SK-N-SH (cell line): Measurements from ENCODE around the gene SLC7A14. TPM values are rescaled to one million over a fixed set of nuclear protein-coding genes. Genes with fewer than 3 reads are reported as not detected.

Source experiments
- CTCF ChIA-PET: fragments of 300-600, 350-600 bp; formaldehyde crosslinking; extraction: SDS; loops from one replicate; lab custom pipeline; 2021; lab: Yijun Ruan, JAX
- POLR2A ChIA-PET: fragments of 350-600 bp; sonication (Branson Sonifier 250); formaldehyde crosslinking; extraction: SDS; loops from one replicate; lab custom pipeline; 2020; ENCODE audit warnings: antibody characterized with exemption, inconsistent platforms; lab: Yijun Ruan, JAX
- DNase-seq: peaks from one replicate; pipeline ENCODE4 v3.0.0; 2012
- H2AFZ ChIP-seq: fragments of 200-600 bp; sonication (generic); 2 replicates; pipeline ENCODE4 v1.8.1; 2016; ENCODE audit warnings: antibody characterized with exemption, mild to moderate bottlenecking, low read depth
- H3F3A ChIP-seq: fragments of 200-600 bp; sonication (generic); replicated peaks from 2 replicates; pipeline ENCODE3; 2016; ENCODE audit warnings: antibody characterized with exemption, mild to moderate bottlenecking; ENCODE audit not compliant: insufficient read depth
- H3K27ac ChIP-seq, 2 experiments: fragments of 200-500 bp in 1 of 2; fragments of 200-600 bp in 1 of 2; sonication (Bioruptor generic) in 1 of 2; sonication (generic), shearing (Covaris generic) in 1 of 2; 2 replicates each; pipeline versions ENCODE4 v1.5.1 to v1.6.1; 2014 to 2016; ENCODE audit warnings: low read depth in 2 of 2, inconsistent platforms in 1 of 2, low read length in 1 of 2, mild to moderate bottlenecking in 1 of 2, mixed read lengths in 1 of 2
- H3K27me3 ChIP-seq: fragments of 200-600 bp; sonication (generic), shearing (Covaris generic); 2 replicates; pipeline ENCODE4 v1.6.1; 2016; ENCODE audit warnings: mixed run types; ENCODE audit not compliant: insufficient read depth
- H3K36me3 ChIP-seq, 2 experiments: fragments of 200-500 bp in 1 of 2; fragments of 200-600 bp in 1 of 2; sonication (Bioruptor generic) in 1 of 2; sonication (generic) in 1 of 2; replicated peaks in 1 of 2; 2 replicates each; pipeline versions ENCODE3 to v1.5.1; 2014 to 2016; ENCODE audit warnings: low read length in 1 of 2, mild to moderate bottlenecking in 1 of 2; ENCODE audit not compliant: insufficient read depth in 2 of 2, control insufficient read depth in 1 of 2
- H3K4me1 ChIP-seq, 2 experiments: fragments of 200-500 bp in 1 of 2; fragments of 200-600 bp in 1 of 2; sonication (Bioruptor generic) in 1 of 2; sonication (generic), shearing (Covaris generic) in 1 of 2; 2 replicates each; pipeline versions ENCODE4 v1.5.1 to v1.6.1; 2014 to 2016; ENCODE audit warnings: low read depth in 1 of 2, low read length in 1 of 2, mixed run types in 1 of 2; ENCODE audit not compliant: insufficient read depth in 2 of 2, control insufficient read depth in 1 of 2
- H3K4me2 ChIP-seq: fragments of 200-600 bp; sonication (generic), shearing (Covaris generic); 2 replicates; pipeline ENCODE4 v1.6.1; 2017; ENCODE audit warnings: mixed run types
- H3K4me3 ChIP-seq, 2 experiments: fragments of 200-500 bp in 1 of 2; fragments of 200-600 bp in 1 of 2; sonication (Bioruptor generic) in 1 of 2; sonication (generic), shearing (Covaris generic) in 1 of 2; 2 replicates each; pipeline versions ENCODE4 v1.5.1 to v1.8.1; 2014 to 2016; ENCODE audit warnings: low read depth in 2 of 2, inconsistent platforms in 1 of 2, low read length in 1 of 2, mild to moderate bottlenecking in 1 of 2, mixed read lengths in 1 of 2, moderate library complexity in 1 of 2
- H3K79me2 ChIP-seq: fragments of 200-600 bp; sonication (generic); 2 replicates; pipeline ENCODE4 v1.8.1; 2017; ENCODE audit warnings: mild to moderate bottlenecking; ENCODE audit not compliant: insufficient read depth
- H3K9ac ChIP-seq: fragments of 200-600 bp; sonication (generic); 2 replicates; pipeline ENCODE4 v1.6.1; 2017; ENCODE audit warnings: mixed run types
- H3K9me2 ChIP-seq: fragments of 200-600 bp; sonication (generic); 2 replicates; pipeline ENCODE4 v1.6.1; 2017; ENCODE audit warnings: mixed run types
- H3K9me3 ChIP-seq: fragments of 200-600 bp; sonication (generic); 2 replicates; pipeline ENCODE4 v1.6.1; 2017; ENCODE audit warnings: mixed run types, mild to moderate bottlenecking, moderate library complexity
- H4K20me1 ChIP-seq: fragments of 200-600 bp; sonication (generic); 2 replicates; pipeline ENCODE4 v1.6.1; 2017; ENCODE audit warnings: mild to moderate bottlenecking, mixed run types; ENCODE audit not compliant: insufficient read depth
- CHD2 ChIP-seq: fragments of 150-350 bp; IDR thresholded peaks from 2 replicates; pipeline ENCODE4 v1.6.1; 2018; ENCODE audit warnings: low read length; ENCODE audit not compliant: partially characterized antibody
- EP300 ChIP-seq, 2 experiments: IDR thresholded peaks; 2 replicates each; pipeline versions ENCODE4 v1.4.0 to v1.6.1; 2012; ENCODE audit warnings: borderline replicate concordance in 1 of 2, low read depth in 1 of 2, low read length in 1 of 2
- FOSL2 ChIP-seq: IDR thresholded peaks from 2 replicates; pipeline ENCODE4 v1.4.0; 2012; ENCODE audit warnings: low read depth, mild to moderate bottlenecking, moderate library complexity, borderline replicate concordance
- FOXJ3 ChIP-seq: sonication (generic); formaldehyde crosslinking; IDR thresholded peaks from 2 replicates; pipeline ENCODE4 v1.5.1; 2020; ENCODE audit warnings: mild to moderate bottlenecking, missing genetic modification reagents
- FOXM1 ChIP-seq: IDR thresholded peaks from 2 replicates; pipeline ENCODE4 v1.4.0; 2012; ENCODE audit warnings: low read depth, mild to moderate bottlenecking
- GABPA ChIP-seq: IDR thresholded peaks from 2 replicates; pipeline ENCODE4 v1.4.0; 2012; ENCODE audit warnings: low read depth, mild to moderate bottlenecking
- MXI1 ChIP-seq: IDR thresholded peaks from 2 replicates; pipeline ENCODE4 v1.6.1; 2012; ENCODE audit warnings: mild to moderate bottlenecking, low read depth, low read length, improper control_type of control experiment
- NFIC ChIP-seq: IDR thresholded peaks from 2 replicates; pipeline ENCODE4 v1.4.0; 2012; ENCODE audit warnings: borderline replicate concordance
- NRF1 ChIP-seq: IDR thresholded peaks from 2 replicates; pipeline ENCODE4 v1.6.1; 2012; ENCODE audit warnings: low read depth, mild to moderate bottlenecking, low read length
- PBX3 ChIP-seq: IDR thresholded peaks from 2 replicates; pipeline ENCODE4; 2012
- POLR2AphosphoS5 ChIP-seq: IDR thresholded peaks from 2 replicates; pipeline ENCODE4 v1.6.1; 2012; ENCODE audit warnings: low read depth, low read length
- RCOR1 ChIP-seq: fragments of 150-350 bp; IDR thresholded peaks from 2 replicates; pipeline ENCODE4 v1.6.1; 2017; ENCODE audit warnings: antibody characterized with exemption, low read length
- RFX5 ChIP-seq: IDR thresholded peaks from 2 replicates; pipeline ENCODE4 v1.6.1; 2012; ENCODE audit warnings: mild to moderate bottlenecking, improper control_type of control experiment, low read length
- TCF12 ChIP-seq: IDR thresholded peaks from 2 replicates; pipeline ENCODE4 v1.4.0; 2012
- TEAD4 ChIP-seq: IDR thresholded peaks from 2 replicates; pipeline ENCODE4 v1.4.0; 2012; ENCODE audit warnings: mild to moderate bottlenecking, borderline replicate concordance; ENCODE audit not compliant: insufficient read depth
- USF2 ChIP-seq: fragments of 150-350 bp; IDR thresholded peaks from 2 replicates; pipeline ENCODE4 v1.6.1; 2017; ENCODE audit warnings: antibody characterized with exemption, low read length, low read depth, borderline replicate concordance
- YY1 ChIP-seq: IDR thresholded peaks from 2 replicates; pipeline ENCODE4 v1.4.0; 2012; ENCODE audit warnings: low read depth, mild to moderate bottlenecking
- WGBS: methylation state at CpG from one replicate; pipeline ENCODE4 v1.1.6; 2017; ENCODE audit warnings: low lambda C conversion rate; 5-methylcytosine and 5-hydroxymethylcytosine counted together
- polyA plus RNA-seq, 3 experiments: library from polyadenylated mRNA; depleted of rRNA; stranded (reverse); fragments of >200 nt; gene quantifications; 2 replicates each; pipeline ENCODE4 v1.2.3, GENCODE V29; 2012
- TF ChIP-seq, protein P1 (sequence below): IDR thresholded peaks from 2 replicates; pipeline ENCODE4 v1.4.0; 2012; ENCODE audit warnings: low read depth, borderline replicate concordance
- TF ChIP-seq, protein P2 (sequence below): IDR thresholded peaks from 2 replicates; pipeline ENCODE4 v1.6.1; 2012; ENCODE audit warnings: mild to moderate bottlenecking, low read depth, low read length, moderate library complexity

The SLC7A14 gene
- polyA plus RNA-seq, 1 of the 3 experiments (the other 2 are of a cell fraction), result 2.5 TPM

GRCh38 chr3:170623524-170623923 is 37.6 kb upstream of the SLC7A14 start (continued):
- TF ChIP-seq TEAD4 (no peak), CHD2 (no peak), RCOR1 (no peak), RFX5 (no peak), MXI1 (no peak), EP300 (IDR thresholded peaks at IDR 0.05; ENCODE audit: borderline replicate concordance in 1 of 2, low read depth in 1 of 2, low read length in 1 of 2) (no peak), YY1 (no peak), FOSL2 (no peak)
- TF ChIP-seq, protein P1, sequence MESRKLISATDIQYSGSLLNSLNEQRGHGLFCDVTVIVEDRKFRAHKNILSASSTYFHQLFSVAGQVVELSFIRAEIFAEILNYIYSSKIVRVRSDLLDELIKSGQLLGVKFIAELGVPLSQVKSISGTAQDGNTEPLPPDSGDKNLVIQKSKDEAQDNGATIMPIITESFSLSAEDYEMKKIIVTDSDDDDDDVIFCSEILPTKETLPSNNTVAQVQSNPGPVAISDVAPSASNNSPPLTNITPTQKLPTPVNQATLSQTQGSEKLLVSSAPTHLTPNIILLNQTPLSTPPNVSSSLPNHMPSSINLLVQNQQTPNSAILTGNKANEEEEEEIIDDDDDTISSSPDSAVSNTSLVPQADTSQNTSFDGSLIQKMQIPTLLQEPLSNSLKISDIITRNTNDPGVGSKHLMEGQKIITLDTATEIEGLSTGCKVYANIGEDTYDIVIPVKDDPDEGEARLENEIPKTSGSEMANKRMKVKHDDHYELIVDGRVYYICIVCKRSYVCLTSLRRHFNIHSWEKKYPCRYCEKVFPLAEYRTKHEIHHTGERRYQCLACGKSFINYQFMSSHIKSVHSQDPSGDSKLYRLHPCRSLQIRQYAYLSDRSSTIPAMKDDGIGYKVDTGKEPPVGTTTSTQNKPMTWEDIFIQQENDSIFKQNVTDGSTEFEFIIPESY, result no peak

- ChIA-PET POLR2A (interaction anchor here (0.7 to 1.4 kb wide), 3 partner anchors 37 to 213 kb away, joined by 3 to 10 read pairs (median 5); partner anchors contain the start of gene SLC7A14), CTCF (interaction anchor here (1.0 to 2.1 kb wide), 6 partner anchors 14 to 141 kb away, joined by 3 to 7 read pairs (median 3); no protein-coding TSS in a partner anchor)
- Histone ChIP-seq H3K4me1 (peaks cover 7 to 24% of the 10 kb centered on the region in 2 experiments), H3K79me2 (no peaks in the 10 kb centered on the region), H3F3A (no peaks in the 10 kb centered on the region), H3K27ac (peak overlapping the region; percentile 29 to 99; a peak in 2 of 4 replicates), H4K20me1 (no peaks in the 10 kb centered on the region), H3K9me2 (no peaks in the 10 kb centered on the region), H3K9ac (no peak overlapping the region), H3K4me3 (no peak overlapping the region), H3K9me3 (no peaks in the 10 kb centered on the region), H3K27me3 (no peaks in the 10 kb centered on the region), H3K36me3 (no peaks in the 10 kb centered on the region), H3K4me2 (peak overlapping the region; percentile 49; the same call in 1 of the 2 replicates), H2AFZ (peak overlapping the region; percentile 1; the same call in 1 of the 2 replicates)
- peak; percentile 85 for DNase-seq
- WGBS, result 8% methylated on average over 4 of the region's 5 CpGs
- 0 out of 2 replicates have a peak, but pooled peaks have one; percentile 42 for TF ChIP-seq TEAD4
- TF ChIP-seq, protein P1, result 0 out of 2 replicates have a peak, but pooled peaks have one; percentile 16
- TF ChIP-seq NFIC, result peak; percentile 76
- TF ChIP-seq NRF1, result no peak
- peak; percentile 95 for TF ChIP-seq PBX3
- TF ChIP-seq, protein P2, sequence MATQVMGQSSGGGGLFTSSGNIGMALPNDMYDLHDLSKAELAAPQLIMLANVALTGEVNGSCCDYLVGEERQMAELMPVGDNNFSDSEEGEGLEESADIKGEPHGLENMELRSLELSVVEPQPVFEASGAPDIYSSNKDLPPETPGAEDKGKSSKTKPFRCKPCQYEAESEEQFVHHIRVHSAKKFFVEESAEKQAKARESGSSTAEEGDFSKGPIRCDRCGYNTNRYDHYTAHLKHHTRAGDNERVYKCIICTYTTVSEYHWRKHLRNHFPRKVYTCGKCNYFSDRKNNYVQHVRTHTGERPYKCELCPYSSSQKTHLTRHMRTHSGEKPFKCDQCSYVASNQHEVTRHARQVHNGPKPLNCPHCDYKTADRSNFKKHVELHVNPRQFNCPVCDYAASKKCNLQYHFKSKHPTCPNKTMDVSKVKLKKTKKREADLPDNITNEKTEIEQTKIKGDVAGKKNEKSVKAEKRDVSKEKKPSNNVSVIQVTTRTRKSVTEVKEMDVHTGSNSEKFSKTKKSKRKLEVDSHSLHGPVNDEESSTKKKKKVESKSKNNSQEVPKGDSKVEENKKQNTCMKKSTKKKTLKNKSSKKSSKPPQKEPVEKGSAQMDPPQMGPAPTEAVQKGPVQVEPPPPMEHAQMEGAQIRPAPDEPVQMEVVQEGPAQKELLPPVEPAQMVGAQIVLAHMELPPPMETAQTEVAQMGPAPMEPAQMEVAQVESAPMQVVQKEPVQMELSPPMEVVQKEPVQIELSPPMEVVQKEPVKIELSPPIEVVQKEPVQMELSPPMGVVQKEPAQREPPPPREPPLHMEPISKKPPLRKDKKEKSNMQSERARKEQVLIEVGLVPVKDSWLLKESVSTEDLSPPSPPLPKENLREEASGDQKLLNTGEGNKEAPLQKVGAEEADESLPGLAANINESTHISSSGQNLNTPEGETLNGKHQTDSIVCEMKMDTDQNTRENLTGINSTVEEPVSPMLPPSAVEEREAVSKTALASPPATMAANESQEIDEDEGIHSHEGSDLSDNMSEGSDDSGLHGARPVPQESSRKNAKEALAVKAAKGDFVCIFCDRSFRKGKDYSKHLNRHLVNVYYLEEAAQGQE, result no peak
- peak; percentile 95 for TF ChIP-seq RCOR1
- peak; percentile 93 for TF ChIP-seq POLR2AphosphoS5
- TF ChIP-seq FOXJ3 (CRISPR knock-in tag), result peak; percentile 87
- TF ChIP-seq CHD2, result peak; percentile 90
- TF ChIP-seq GABPA, result no peak
- TF ChIP-seq USF2, result no peak
- no peak for TF ChIP-seq FOXM1
- peak; percentile 21; the same call in 1 of the 2 replicates for TF ChIP-seq FOSL2
- TF ChIP-seq TCF12, result peak; percentile 100
Observed at GRCh38 chr3:170622369-170623159, 36.7 kb upstream of the SLC7A14 start.
